Vagina (tissue), 2 donors: ENCODE results near the gene TNFSF13.
A peak's percentile ranks its signal among the peaks of the same experiment; 100 is the strongest.

Experiments used
- POLR2A ChIP-seq, 2 donors: fragments of 450-650 bp; IDR thresholded peaks; one replicate each; pipeline ENCODE4 v1.6.1; 2017; ENCODE audit warnings: antibody characterized with exemption in 2 of 2, mild to moderate bottlenecking in 2 of 2, moderate library complexity in 2 of 2
- POLR2AphosphoS5 ChIP-seq, 2 donors: sonication (generic); formaldehyde crosslinking; IDR thresholded peaks; one replicate each; pipeline ENCODE4 v1.9.0; 2017; ENCODE audit warnings: antibody characterized with exemption in 2 of 2, mild to moderate bottlenecking in 2 of 2, low read depth in 1 of 2; ENCODE audit not compliant: insufficient read depth in 1 of 2
- TF ChIP-seq, protein P1 (sequence below), 3 experiments: fragments of 450-650 bp in 2 of 3; fragments of 200-600 bp in 1 of 3; sonication (generic) in 1 of 3; IDR thresholded peaks; one replicate each; pipeline ENCODE4 v1.5.1; 2017 to 2019; ENCODE audit warnings: antibody characterized with exemption in 3 of 3, mild to moderate bottlenecking in 2 of 3, moderate library complexity in 2 of 3

DNA sequence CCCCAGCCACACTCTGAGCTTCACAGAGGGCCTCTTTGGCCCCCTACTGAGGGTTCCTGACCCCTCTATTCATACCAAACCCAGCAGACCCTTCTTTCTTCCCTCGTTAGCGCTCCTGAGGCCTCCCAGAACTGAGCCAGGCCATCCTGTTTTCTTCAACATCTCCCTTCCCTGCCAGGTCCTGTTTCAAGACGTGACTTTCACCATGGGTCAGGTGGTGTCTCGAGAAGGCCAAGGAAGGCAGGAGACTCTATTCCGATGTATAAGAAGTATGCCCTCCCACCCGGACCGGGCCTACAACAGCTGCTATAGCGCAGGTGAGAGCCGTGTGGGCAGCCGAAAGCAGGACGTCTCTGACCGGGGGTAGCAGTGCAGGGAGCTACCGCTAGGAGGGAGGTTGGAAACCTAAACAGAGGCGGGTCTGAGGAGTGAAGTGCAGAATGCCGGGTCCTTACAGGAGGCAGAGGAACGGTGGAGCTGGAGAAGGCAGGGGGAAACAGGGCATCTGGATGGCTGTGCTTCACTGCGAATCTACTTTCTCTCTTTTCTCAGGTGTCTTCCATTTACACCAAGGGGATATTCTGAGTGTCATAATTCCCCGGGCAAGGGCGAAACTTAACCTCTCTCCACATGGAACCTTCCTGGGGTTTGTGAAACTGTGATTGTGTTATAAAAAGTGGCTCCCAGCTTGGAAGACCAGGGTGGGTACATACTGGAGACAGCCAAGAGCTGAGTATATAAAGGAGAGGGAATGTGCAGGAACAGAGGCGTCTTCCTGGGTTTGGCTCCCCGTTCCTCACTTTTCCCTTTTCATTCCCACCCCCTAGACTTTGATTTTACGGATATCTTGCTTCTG lies 1.9 kb downstream of the TNFSF13 start:
- TF ChIP-seq, protein P1, sequence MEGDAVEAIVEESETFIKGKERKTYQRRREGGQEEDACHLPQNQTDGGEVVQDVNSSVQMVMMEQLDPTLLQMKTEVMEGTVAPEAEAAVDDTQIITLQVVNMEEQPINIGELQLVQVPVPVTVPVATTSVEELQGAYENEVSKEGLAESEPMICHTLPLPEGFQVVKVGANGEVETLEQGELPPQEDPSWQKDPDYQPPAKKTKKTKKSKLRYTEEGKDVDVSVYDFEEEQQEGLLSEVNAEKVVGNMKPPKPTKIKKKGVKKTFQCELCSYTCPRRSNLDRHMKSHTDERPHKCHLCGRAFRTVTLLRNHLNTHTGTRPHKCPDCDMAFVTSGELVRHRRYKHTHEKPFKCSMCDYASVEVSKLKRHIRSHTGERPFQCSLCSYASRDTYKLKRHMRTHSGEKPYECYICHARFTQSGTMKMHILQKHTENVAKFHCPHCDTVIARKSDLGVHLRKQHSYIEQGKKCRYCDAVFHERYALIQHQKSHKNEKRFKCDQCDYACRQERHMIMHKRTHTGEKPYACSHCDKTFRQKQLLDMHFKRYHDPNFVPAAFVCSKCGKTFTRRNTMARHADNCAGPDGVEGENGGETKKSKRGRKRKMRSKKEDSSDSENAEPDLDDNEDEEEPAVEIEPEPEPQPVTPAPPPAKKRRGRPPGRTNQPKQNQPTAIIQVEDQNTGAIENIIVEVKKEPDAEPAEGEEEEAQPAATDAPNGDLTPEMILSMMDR (IDR thresholded peaks at IDR 0.05) = peak in 1 of 3 experiments; percentile 46
- no peak for TF ChIP-seq POLR2A (IDR thresholded peaks at IDR 0.05)
- no peak for TF ChIP-seq POLR2AphosphoS5 (IDR thresholded peaks at IDR 0.05; ENCODE audit: insufficient read depth in 1 of 2, low read depth in 1 of 2)
